Ovary (tissue), 3 donors: ENCODE data around the gene GJB3.

Experiments used
- CTCF ChIP-seq, 3 donors: fragments of 450-650 bp in 2 of 3; fragments of 200-600 bp in 1 of 3; IDR thresholded peaks; one replicate each; pipeline versions ENCODE4 v1.5.1 to v1.8.0; 2016 to 2022; ENCODE audit warnings: antibody characterized with exemption in 3 of 3, mild to moderate bottlenecking in 1 of 3
- POLR2A ChIP-seq: fragments of 450-650 bp; IDR thresholded peaks from one replicate; pipeline ENCODE4 v1.6.1; 2017; ENCODE audit warnings: antibody characterized with exemption, mild to moderate bottlenecking, moderate library complexity
- donor health status: DM: no; HTN: no; CAD: no.

DNA sequence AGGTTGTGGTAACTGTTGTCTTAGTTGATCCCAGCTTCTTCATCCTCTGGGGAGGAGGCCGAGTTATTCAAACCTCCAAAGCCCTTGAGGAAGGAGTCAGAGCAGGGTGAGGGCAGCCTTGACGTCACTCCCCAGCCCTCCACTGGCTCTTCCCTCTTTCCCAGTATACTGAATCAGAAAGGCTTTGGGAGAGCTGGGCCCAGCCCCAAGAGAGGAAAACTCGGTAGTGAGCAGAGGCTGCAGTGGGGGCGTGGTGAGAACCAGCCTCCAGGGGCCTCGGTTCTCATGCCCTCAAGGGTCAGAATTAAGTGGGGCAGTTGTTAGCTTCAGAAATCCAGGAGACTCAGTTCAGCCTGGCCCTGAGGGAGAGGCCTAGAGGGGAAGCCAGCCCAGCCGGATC, 10.0 kb downstream of the GJB3 start:
- TF ChIP-seq POLR2A (no peak), CTCF (IDR thresholded peaks at IDR 0.05) (no peak)
